Subcutaneous abdominal adipose tissue (tissue), 5 donors: Measurements from ENCODE around the gene RHEB.

Source experiments
- H3K27ac ChIP-seq: one replicate; pipeline ENCODE4 v1.7.0; 2013; ENCODE audit warnings: low read depth, mild to moderate bottlenecking, inconsistent platforms, low read length, moderate library complexity
- H3K27me3 ChIP-seq, 5 donors: one replicate each; pipeline ENCODE4 v1.7.0; 2013; ENCODE audit warnings: low read length in 5 of 5, inconsistent platforms in 1 of 5; ENCODE audit not compliant: control insufficient read depth in 5 of 5, insufficient read depth in 4 of 5
- H3K36me3 ChIP-seq, 5 donors: one replicate each; pipeline ENCODE4 v1.7.0; 2013; ENCODE audit warnings: low read length in 5 of 5; ENCODE audit not compliant: control insufficient read depth in 5 of 5, insufficient read depth in 5 of 5
- H3K4me1 ChIP-seq, 5 donors: one replicate each; pipeline ENCODE4 v1.7.0; 2013; ENCODE audit warnings: low read length in 5 of 5, mild to moderate bottlenecking in 3 of 5, moderate library complexity in 1 of 5; ENCODE audit not compliant: control insufficient read depth in 5 of 5, insufficient read depth in 5 of 5
- H3K4me3 ChIP-seq, 5 donors: one replicate each; pipeline ENCODE4 v1.7.0; 2013; ENCODE audit warnings: low read length in 5 of 5, low read depth in 1 of 5
- H3K9ac ChIP-seq, 5 donors: one replicate each; pipeline ENCODE4 v1.7.0; 2013; ENCODE audit warnings: low read length in 5 of 5, mild to moderate bottlenecking in 4 of 5, moderate library complexity in 3 of 5
- H3K9me3 ChIP-seq, 5 donors: one replicate each; pipeline ENCODE4 v1.7.0; 2013; ENCODE audit warnings: low read length in 5 of 5; ENCODE audit not compliant: control insufficient read depth in 5 of 5
- donor health status: healthy.
- donor health status: healthy.
- donor health status: healthy.
- donor health status: healthy.
- donor health status: healthy.

The RHEB gene, protein sequence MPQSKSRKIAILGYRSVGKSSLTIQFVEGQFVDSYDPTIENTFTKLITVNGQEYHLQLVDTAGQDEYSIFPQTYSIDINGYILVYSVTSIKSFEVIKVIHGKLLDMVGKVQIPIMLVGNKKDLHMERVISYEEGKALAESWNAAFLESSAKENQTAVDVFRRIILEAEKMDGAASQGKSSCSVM

GRCh38 chr7:151519765-151520418 lies at the start of gene RHEB:
Gene RHEB (minus strand): TSS chr7:151519895. CDS start chr7:151519511, 384 bp downstream.
- H3K36me3 ChIP-seq, result no peaks in the 10 kb centered on the region
- peak within 1 kb of the TSS; percentile 96 for H3K27ac ChIP-seq
- H3K9ac ChIP-seq, result peak within 1 kb of the TSS; percentile 77 to 97 (median 88)
- H3K9me3 ChIP-seq, result no peaks in the 10 kb centered on the region
- H3K4me1 ChIP-seq, result peaks cover 5 to 44% (median 32%) of the 10 kb centered on the region in 5 donors
- peak within 1 kb of the TSS; percentile 76 to 89 (median 83) for H3K4me3 ChIP-seq
- H3K27me3 ChIP-seq, result no peaks in the 10 kb centered on the region

DNA sequence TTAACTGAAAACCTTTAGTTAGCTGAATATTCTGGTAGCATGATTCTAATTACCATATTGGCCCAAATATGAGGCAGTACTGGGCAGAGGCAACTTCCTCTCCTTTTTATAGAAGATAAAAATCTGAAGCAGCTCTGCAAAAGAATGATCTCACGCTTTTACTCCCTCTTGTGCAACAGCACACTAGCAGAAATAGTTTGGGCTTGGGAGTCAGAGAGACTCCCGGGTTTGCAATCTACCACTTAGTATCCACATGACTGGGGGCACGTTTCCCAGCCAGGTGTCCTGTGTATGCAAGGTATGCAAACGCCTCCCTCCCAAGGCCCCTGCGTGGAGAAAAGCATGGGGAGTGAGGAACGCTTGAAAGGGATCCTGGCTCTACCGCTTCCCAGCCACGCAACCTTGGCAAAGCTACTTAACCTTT lies 47.2 kb upstream of the RHEB start:
- Histone ChIP-seq H3K4me1 (peaks cover 2 to 8% (median 7%) of the 10 kb centered on the region in 5 donors), H3K4me3 (peak overlapping the region in 1 of 5 donors; percentile 15), H3K36me3 (peaks cover 13 to 36% (median 22%) of the 10 kb centered on the region in 5 donors), H3K9me3 (no peaks in the 10 kb centered on the region), H3K27ac (no peak overlapping the region), H3K27me3 (no peaks in the 10 kb centered on the region), H3K9ac (no peak overlapping the region)

DNA sequence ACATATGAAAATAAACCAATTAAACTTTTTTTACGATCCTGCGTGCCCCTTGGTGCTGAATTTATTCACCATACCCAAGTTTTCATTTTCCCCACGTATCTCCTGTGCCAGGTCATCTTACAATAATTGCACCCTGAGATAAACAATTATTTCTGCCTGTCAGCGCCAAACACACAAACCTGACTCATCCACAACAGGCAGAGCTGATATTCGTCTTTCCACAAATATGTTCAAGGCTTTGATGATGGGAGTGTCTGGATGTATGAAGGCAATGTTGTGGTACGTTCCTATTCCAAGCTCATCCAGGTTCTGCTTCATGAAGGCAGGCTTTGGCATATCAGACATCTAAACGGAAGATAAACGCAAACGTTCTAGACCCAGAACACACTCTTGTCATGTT lies 45.8 kb upstream of the RHEB start:
- Histone ChIP-seq H3K4me3 (no peak overlapping the region), H3K9ac (no peak overlapping the region), H3K27me3 (no peaks in the 10 kb centered on the region), H3K36me3 (peaks cover 19 to 40% (median 31%) of the 10 kb centered on the region in 5 donors), H3K9me3 (no peaks in the 10 kb centered on the region), H3K4me1 (peaks cover 2 to 8% (median 7%) of the 10 kb centered on the region in 5 donors), H3K27ac (no peak overlapping the region)

DNA sequence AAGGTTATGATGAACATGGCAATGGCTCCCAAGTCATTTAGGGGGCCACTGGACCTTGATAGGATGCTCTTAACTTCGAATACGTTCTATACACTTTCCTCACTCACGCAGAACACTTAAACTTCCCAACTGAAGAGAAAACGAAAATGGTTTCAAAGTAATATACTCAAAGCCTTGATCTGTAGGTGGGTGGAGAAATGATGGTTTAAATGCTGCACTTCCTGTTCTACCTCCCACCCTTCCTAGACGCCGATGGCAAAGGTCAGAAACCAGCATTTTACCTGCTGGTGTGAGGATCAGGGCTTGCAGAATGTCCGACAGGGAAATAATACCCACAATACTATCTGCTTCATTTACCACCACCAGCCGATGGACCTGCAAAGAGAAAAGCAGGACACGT lies 40.5 kb upstream of the RHEB start:
- no peaks in the 10 kb centered on the region for H3K27me3 ChIP-seq
- H3K36me3 ChIP-seq, result peaks cover 19 to 64% (median 58%) of the 10 kb centered on the region in 5 donors

DNA sequence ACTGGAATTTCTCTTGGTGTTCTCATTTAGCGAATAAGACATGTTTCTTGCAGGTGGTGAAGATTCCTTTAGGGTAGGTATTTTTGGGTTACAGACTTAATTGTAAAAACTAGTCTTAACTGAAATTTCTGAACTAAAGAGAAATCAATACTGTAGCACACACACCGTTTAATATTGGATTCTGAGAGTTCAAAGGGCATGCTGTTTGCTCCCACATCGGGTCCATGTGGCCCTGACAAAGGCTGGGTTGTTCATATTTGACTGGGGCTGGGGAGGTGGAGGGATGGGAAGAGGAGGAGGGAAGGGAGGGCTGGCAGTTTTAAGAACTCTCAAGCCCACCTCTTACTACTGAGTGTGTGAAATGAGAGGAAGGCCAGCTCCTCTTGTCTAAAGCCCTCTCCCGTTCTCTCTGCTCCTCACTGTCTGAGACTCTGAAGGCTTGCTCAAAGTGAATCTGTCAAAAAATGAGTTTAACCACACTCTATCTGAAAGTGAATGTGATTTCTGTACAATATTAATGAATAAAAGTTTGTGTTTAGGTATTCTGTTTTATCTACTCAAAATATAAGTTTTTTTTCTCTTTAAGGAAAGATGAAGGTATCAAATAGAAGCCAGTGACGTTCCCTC lies 40.0 kb upstream of the RHEB start:
- Histone ChIP-seq H3K27me3 (no peaks in the 10 kb centered on the region), H3K4me1 (no peaks in the 10 kb centered on the region), H3K4me3 (no peak overlapping the region), H3K9me3 (no peaks in the 10 kb centered on the region), H3K36me3 (peaks cover 19 to 65% (median 56%) of the 10 kb centered on the region in 5 donors), H3K27ac (no peak overlapping the region), H3K9ac (no peak overlapping the region)

More for the DNA sequence above, 40.5 kb upstream of the RHEB start:
- Histone ChIP-seq H3K9me3 (no peaks in the 10 kb centered on the region), H3K27ac (no peak overlapping the region), H3K9ac (no peak overlapping the region), H3K4me3 (no peak overlapping the region), H3K4me1 (no peaks in the 10 kb centered on the region)

- Histone ChIP-seq H3K9ac (no peak overlapping the region), H3K4me3 (no peak overlapping the region), H3K36me3 (peaks cover 19 to 55% (median 45%) of the 10 kb centered on the region in 5 donors), H3K9me3 (no peaks in the 10 kb centered on the region), H3K27ac (no peak overlapping the region), H3K27me3 (no peaks in the 10 kb centered on the region), H3K4me1 (peaks cover 0 to 7% (median 4%) of the 10 kb centered on the region in 5 donors)
Observed at GRCh38 chr7:151558575-151558974, 38.9 kb upstream of the RHEB start.

GRCh38 chr7:151556592-151556991 lies 36.9 kb upstream of the RHEB start:
- no peaks in the 10 kb centered on the region for H3K27me3 ChIP-seq
- peaks cover 15 to 47% (median 40%) of the 10 kb centered on the region in 5 donors for H3K36me3 ChIP-seq
- H3K9me3 ChIP-seq, result no peaks in the 10 kb centered on the region

GRCh38 chr7:151553356-151553755 lies 33.7 kb upstream of the RHEB start:
- Histone ChIP-seq H3K4me1 (peaks cover 0 to 7% (median 4%) of the 10 kb centered on the region in 5 donors), H3K4me3 (no peak overlapping the region), H3K9me3 (no peaks in the 10 kb centered on the region), H3K36me3 (peaks cover 0 to 19% (median 15%) of the 10 kb centered on the region in 5 donors), H3K27me3 (no peaks in the 10 kb centered on the region), H3K27ac (no peak overlapping the region), H3K9ac (no peak overlapping the region)

More at GRCh38 chr7:151556592-151556991, 36.9 kb upstream of the RHEB start:
- no peak overlapping the region for H3K27ac ChIP-seq
- no peak overlapping the region for H3K9ac ChIP-seq
- no peak overlapping the region for H3K4me3 ChIP-seq
- peaks cover 0 to 7% (median 4%) of the 10 kb centered on the region in 5 donors for H3K4me1 ChIP-seq

DNA sequence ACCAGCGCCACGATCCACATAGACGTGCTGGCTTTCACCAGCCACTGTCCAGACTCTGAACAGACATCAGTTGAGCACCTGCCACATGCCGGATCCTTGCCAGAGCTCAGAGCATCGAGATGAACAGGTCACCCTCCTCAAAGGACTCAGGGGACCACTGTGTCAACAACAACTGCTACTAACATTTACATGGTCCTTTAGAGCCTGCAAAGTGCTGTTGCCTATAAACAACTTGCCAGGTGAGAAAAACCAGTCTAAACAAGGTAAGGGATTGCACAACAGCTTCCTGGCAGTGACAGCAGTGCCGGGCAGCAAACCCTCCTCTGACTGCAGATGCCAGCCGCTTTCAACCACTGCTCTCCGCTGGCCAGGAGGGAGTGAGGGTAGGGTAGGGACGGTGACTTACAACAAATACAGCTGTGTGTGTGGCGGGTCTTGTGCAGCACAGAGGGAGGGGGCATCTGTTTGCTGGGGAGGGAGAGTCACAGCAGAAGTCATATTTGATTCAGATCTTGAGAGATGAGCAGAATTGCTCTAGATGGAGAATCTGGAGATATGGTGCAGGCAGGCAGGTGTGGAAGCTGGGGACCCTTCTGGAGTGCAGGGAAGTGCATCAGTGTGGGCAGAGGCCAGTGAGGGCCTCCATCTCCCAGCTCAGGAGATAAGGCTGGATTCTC lies 32.8 kb upstream of the RHEB start:
- no peak overlapping the region for H3K9ac ChIP-seq
- H3K27ac ChIP-seq, result no peak overlapping the region
- peaks cover 0 to 11% (median 9%) of the 10 kb centered on the region in 5 donors for H3K36me3 ChIP-seq
- H3K27me3 ChIP-seq, result no peaks in the 10 kb centered on the region
- peaks cover 0 to 7% (median 4%) of the 10 kb centered on the region in 5 donors for H3K4me1 ChIP-seq
- no peak overlapping the region for H3K4me3 ChIP-seq
- no peaks in the 10 kb centered on the region for H3K9me3 ChIP-seq
